ENCODE measurements around the gene VSTM4.

VSTM4 gene

DNA sequence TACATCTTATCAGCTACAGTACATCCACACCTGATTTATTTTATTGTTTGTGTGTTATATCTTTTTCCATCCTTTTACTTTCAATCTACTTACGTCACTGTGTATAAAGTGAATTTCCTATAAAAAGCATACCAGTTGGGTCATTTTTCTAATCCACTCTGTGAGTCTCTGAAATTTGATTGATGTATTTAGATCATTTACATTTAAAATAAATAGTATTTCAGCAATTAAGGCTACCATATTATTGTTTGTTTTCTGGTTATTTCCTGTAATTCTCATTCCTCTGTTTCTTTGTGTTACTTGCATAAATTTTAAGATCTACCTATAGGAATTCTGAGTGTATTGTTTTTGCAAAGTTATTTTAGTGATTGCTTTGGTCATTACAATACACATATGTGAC, 53.7 kb downstream of the VSTM4 start:
- H3K9me3 ChIP-seq (ENCODE audit: control insufficient read depth, insufficient read depth, low read length) = peaks cover 14% of the 10 kb centered on the region
- no peaks in the 10 kb centered on the region for H3K4me1 ChIP-seq (ENCODE audit: control insufficient read depth, low read length)
- no peaks in the 10 kb centered on the region for H4K20me1 ChIP-seq (ENCODE audit: control insufficient read depth, insufficient read depth, low read depth, low read length)
- no peaks in the 10 kb centered on the region for H3K9me2 ChIP-seq (replicated peaks; ENCODE audit: control insufficient read depth, low read length)
- H3K36me3 ChIP-seq (ENCODE audit: control insufficient read depth, low read length) = no peaks in the 10 kb centered on the region
- peaks cover 4% of the 10 kb centered on the region; the same call in 1 of the 2 replicates for H3K27me3 ChIP-seq (ENCODE audit: control insufficient read depth, low read length)
- no peaks in the 10 kb centered on the region for H3F3A ChIP-seq (ENCODE audit: control insufficient read depth, insufficient read depth)
- H3K27ac ChIP-seq (ENCODE audit: low read depth, low read length) = no peak overlapping the region
- TF ChIP-seq EZH2phosphoT487 (IDR thresholded peaks at IDR 0.05; ENCODE audit: borderline replicate concordance, low read length) (no peak), CTCF (IDR thresholded peaks at IDR 0.05; ENCODE audit: low read depth, low read length, poor library complexity, severe bottlenecking) (no peak)
- no peaks in the 10 kb centered on the region for H3K79me2 ChIP-seq (ENCODE audit: control insufficient read depth, low read length)
- no peak overlapping the region for H3K4me2 ChIP-seq (ENCODE audit: low read length)
- no peak overlapping the region for H3K4me3 ChIP-seq (ENCODE audit: low read length)

GRCh38 chr10:49058463-49059255, 56.7 kb downstream of the VSTM4 start:
- TF ChIP-seq CTCF (IDR thresholded peaks at IDR 0.05; ENCODE audit: low read depth, low read length, poor library complexity, severe bottlenecking) = no peak
- no peak for TF ChIP-seq EZH2phosphoT487 (IDR thresholded peaks at IDR 0.05; ENCODE audit: borderline replicate concordance, low read length)
- H3K36me3 ChIP-seq (ENCODE audit: control insufficient read depth, low read length) = no peaks in the 10 kb centered on the region
- no peak overlapping the region for H3K27ac ChIP-seq (ENCODE audit: low read depth, low read length)
- H3K4me3 ChIP-seq (ENCODE audit: low read length) = no peak overlapping the region
- H4K20me1 ChIP-seq (ENCODE audit: control insufficient read depth, insufficient read depth, low read depth, low read length) = no peaks in the 10 kb centered on the region
- no peak overlapping the region for H3K4me2 ChIP-seq (ENCODE audit: low read length)
- H3F3A ChIP-seq (ENCODE audit: control insufficient read depth, insufficient read depth) = no peaks in the 10 kb centered on the region
- H3K9me3 ChIP-seq (ENCODE audit: control insufficient read depth, insufficient read depth, low read length) = peaks cover 14% of the 10 kb centered on the region
- peaks cover 3% of the 10 kb centered on the region for H3K4me1 ChIP-seq (ENCODE audit: control insufficient read depth, low read length)
- H3K9me2 ChIP-seq (replicated peaks; ENCODE audit: control insufficient read depth, low read length) = no peaks in the 10 kb centered on the region
- H3K79me2 ChIP-seq (ENCODE audit: control insufficient read depth, low read length) = no peaks in the 10 kb centered on the region
- no peaks in the 10 kb centered on the region; the same call in 1 of the 2 replicates for H3K27me3 ChIP-seq (ENCODE audit: control insufficient read depth, low read length)

DNA sequence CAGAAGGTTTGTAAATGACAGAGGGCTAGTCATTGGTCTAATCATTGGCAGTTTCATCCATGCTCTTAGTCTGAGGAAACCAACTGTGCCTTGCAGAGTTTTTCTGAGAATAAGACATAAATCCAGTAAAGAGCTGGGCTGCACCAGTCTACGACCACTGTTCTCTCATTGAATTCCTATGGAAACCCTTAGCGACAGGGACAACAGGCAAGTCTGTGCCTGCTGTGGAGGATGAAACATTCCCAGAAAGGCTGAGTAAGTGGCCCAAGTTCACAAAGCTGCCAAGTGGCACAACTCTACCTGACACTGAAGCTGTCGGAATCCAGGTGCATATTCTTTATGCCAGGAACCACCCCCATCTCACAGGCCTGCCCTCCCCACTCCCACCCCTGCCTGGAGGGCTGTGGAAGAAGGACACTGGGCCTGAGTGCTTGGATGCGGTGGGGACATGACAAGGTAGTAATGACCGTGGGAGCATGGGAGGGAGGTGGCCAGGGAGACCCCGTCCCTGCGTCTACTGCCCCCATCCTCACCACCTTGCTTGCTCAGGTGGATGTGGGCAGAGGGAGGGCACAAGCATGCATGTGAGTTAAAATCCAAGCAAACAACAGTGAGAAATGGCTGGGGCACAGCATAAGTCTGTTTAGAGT, 58.0 kb downstream of the VSTM4 start:
- Histone ChIP-seq H3K4me1 (ENCODE audit: control insufficient read depth, low read length) (peaks cover 17% of the 10 kb centered on the region), H3K36me3 (ENCODE audit: control insufficient read depth, low read length) (no peaks in the 10 kb centered on the region), H3F3A (ENCODE audit: control insufficient read depth, insufficient read depth) (no peaks in the 10 kb centered on the region), H3K9me3 (ENCODE audit: control insufficient read depth, insufficient read depth, low read length) (peaks cover 10% of the 10 kb centered on the region), H3K79me2 (ENCODE audit: control insufficient read depth, low read length) (no peaks in the 10 kb centered on the region), H3K27me3 (ENCODE audit: control insufficient read depth, low read length) (no peaks in the 10 kb centered on the region; the same call in 1 of the 2 replicates), H3K4me2 (ENCODE audit: low read length) (no peak overlapping the region), H4K20me1 (ENCODE audit: control insufficient read depth, insufficient read depth, low read depth, low read length) (no peaks in the 10 kb centered on the region), H3K9me2 (replicated peaks; ENCODE audit: control insufficient read depth, low read length) (no peaks in the 10 kb centered on the region), H3K4me3 (ENCODE audit: low read length) (no peak overlapping the region), H3K27ac (ENCODE audit: low read depth, low read length) (no peak overlapping the region)
- TF ChIP-seq EZH2phosphoT487 (IDR thresholded peaks at IDR 0.05; ENCODE audit: borderline replicate concordance, low read length) (no peak), CTCF (IDR thresholded peaks at IDR 0.05; ENCODE audit: low read depth, low read length, poor library complexity, severe bottlenecking) (no peak)

All from DOHH2 (cell line).